Right lobe of liver (tissue), 6 donors: ENCODE measurements around the gene TMEM88. TPM values are rescaled to one million over a fixed set of nuclear protein-coding genes. Genes with fewer than 3 reads are reported as not detected.
"Not testable (repeated sequence)": the region's sequence is repeated elsewhere in the genome, so short reads cannot be mapped to it uniquely, and the experiment has no call there.

ENCODE experiments used
- ATAC-seq, 4 donors: fragments of 200-7000 bp; cut with Tn5 transposase; one replicate each; pipeline ENCODE4 v1.9.1; 2020; ENCODE audit warnings: mild to moderate bottlenecking in 4 of 4, moderate library complexity in 4 of 4
- DNase-seq, 3 donors: peaks; one replicate each; pipeline ENCODE4 v3.0.0-alpha.2; 2020
- H3K27ac ChIP-seq, 3 donors: fragments of 200-600 bp; one replicate each; pipeline ENCODE4 v1.8.0; 2022
- H3K27me3 ChIP-seq, 2 donors: fragments of 200-600 bp; one replicate each; pipeline ENCODE4 v1.8.0; 2022
- H3K36me3 ChIP-seq, 4 donors: fragments of 200-600 bp; sonication (generic) in 1 of 4; one replicate each; pipeline versions ENCODE4 v1.5.1 to v1.8.0; 2017 to 2022; ENCODE audit warnings: control low read depth in 1 of 4
- H3K4me1 ChIP-seq, 4 donors: fragments of 200-600 bp; sonication (generic) in 1 of 4; one replicate each; pipeline versions ENCODE4 v1.5.1 to v1.8.0; 2017 to 2022; ENCODE audit warnings: control low read depth in 1 of 4
- H3K4me3 ChIP-seq, 3 donors: fragments of 200-600 bp; one replicate each; pipeline ENCODE4 v1.8.0; 2022
- H3K9me3 ChIP-seq, 4 donors: fragments of 200-600 bp; sonication (generic) in 1 of 4; one replicate each; pipeline versions ENCODE4 v1.5.1 to v1.8.0; 2017 to 2022; ENCODE audit warnings: control low read depth in 1 of 4
- POLR2A ChIP-seq: fragments of 450-650 bp; IDR thresholded peaks from one replicate; pipeline ENCODE4 v1.6.1; 2017; ENCODE audit warnings: antibody characterized with exemption, mild to moderate bottlenecking
- WGBS: methylation state at CpG from one replicate; pipeline ENCODE4 v1.1.6; 2018; ENCODE audit warnings: low coverage, low lambda C conversion rate; ENCODE audit not compliant: insufficient coverage; ENCODE audit errors: missing lambda C conversion rate; 5-methylcytosine and 5-hydroxymethylcytosine counted together
- intact Hi-C, 2 donors: fragments of 100-400 bp; cut with DNase I; formaldehyde crosslinking; loops; one replicate each; pipeline versions ENCODE4 v1.11.2 to v1.14.1; 2022
- total RNA-seq, 6 experiments: library from RNA; depleted of rRNA in 2 of 6; stranded (reverse); fragments of >200 nt in 2 of 6; fragmentation: NEBNext Ultra II Directional in 3 of 6; extraction: Animal tissue kit (Norgen Biotek cat#: 25700) in 3 of 6; gene quantifications; one replicate each; pipeline versions ENCODE4 v1.1.0 to v1.2.4, GENCODE V29; 2016 to 2023
- TF ChIP-seq, protein P1 (sequence below), 4 donors: fragments of 200-600 bp in 3 of 4; fragments of 450-650 bp in 1 of 4; IDR thresholded peaks; one replicate each; pipeline versions ENCODE4 v1.5.1 to v1.8.0; 2016 to 2022; ENCODE audit warnings: antibody characterized with exemption in 4 of 4, mild to moderate bottlenecking in 2 of 4
- donor health status: DM: no; HTN: yes; CAD: no.
- donor health status: DM: no; HTN: no; CAD: no.
- donor health status: DM: no; HTN: no; CAD: no.
- donor health status: DM: no; HTN: yes; CAD: no.
- donor health status: DM: no; HTN: yes; CAD: no.

TMEM88 gene
- total RNA-seq, 6 experiments from 2014 or later, result 0.74 to 2.4 (median 1.2) TPM

DNA sequence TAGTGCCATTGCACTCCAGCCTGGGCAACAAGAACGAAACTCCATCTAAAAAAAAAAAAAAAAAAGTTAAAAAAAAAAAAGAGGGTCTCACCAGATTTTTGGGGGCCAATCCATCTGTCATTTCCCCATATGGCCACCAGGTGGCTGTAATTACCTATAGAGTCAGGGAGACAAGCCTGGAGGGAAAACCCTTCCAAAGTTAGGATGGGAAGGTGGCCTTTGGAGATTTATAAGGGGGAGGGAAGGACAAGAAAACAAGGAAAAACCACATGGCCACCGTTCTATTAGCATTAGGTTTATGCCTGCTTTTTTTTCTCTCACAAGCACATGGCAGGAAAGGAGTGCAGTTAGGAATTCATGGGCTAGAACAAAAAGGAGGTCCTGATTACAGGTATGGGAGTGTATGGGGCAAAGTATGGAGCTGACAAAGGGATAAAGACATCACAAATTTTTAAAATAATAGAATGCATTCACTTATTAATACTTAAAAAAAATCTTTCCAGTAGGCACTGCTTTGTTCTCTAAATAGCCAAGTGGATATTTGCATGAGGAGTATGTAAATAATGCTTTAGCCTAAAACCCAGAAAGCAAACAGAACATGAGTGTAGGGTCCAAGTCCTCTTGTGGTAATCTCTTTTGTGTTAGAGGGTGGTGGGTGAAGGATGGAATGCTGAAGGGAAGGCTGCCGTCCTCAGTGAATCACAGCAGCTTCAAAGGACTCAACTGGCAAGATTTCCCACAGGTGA lies 8.0 kb downstream of the TMEM88 start:
- H3K27me3 ChIP-seq, result no peaks in the 10 kb centered on the region
- 16% methylated on average over 3 of the region's 3 CpGs for WGBS
- peaks cover 0 to 15% (median 7%) of the 10 kb centered on the region in 4 donors for H3K4me1 ChIP-seq
- intact Hi-C loops, result loop anchor here in 1 of 2 donors (5.0 kb wide), 1 partner anchor 34 kb away; no protein-coding TSS in a partner anchor
- ATAC-seq (peak in 2 of 4 donors; percentile 16 to 25), DNase-seq (no peak)
- no peak overlapping the region for H3K27ac ChIP-seq
- H3K9me3 ChIP-seq, result no peaks in the 10 kb centered on the region
- H3K36me3 ChIP-seq, result no peaks in the 10 kb centered on the region
- no peak for TF ChIP-seq POLR2A
- TF ChIP-seq, protein P1, sequence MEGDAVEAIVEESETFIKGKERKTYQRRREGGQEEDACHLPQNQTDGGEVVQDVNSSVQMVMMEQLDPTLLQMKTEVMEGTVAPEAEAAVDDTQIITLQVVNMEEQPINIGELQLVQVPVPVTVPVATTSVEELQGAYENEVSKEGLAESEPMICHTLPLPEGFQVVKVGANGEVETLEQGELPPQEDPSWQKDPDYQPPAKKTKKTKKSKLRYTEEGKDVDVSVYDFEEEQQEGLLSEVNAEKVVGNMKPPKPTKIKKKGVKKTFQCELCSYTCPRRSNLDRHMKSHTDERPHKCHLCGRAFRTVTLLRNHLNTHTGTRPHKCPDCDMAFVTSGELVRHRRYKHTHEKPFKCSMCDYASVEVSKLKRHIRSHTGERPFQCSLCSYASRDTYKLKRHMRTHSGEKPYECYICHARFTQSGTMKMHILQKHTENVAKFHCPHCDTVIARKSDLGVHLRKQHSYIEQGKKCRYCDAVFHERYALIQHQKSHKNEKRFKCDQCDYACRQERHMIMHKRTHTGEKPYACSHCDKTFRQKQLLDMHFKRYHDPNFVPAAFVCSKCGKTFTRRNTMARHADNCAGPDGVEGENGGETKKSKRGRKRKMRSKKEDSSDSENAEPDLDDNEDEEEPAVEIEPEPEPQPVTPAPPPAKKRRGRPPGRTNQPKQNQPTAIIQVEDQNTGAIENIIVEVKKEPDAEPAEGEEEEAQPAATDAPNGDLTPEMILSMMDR (IDR thresholded peaks at IDR 0.05), result peak; percentile 65 to 83 (median 81)
- H3K4me3 ChIP-seq, result no peak overlapping the region

DNA sequence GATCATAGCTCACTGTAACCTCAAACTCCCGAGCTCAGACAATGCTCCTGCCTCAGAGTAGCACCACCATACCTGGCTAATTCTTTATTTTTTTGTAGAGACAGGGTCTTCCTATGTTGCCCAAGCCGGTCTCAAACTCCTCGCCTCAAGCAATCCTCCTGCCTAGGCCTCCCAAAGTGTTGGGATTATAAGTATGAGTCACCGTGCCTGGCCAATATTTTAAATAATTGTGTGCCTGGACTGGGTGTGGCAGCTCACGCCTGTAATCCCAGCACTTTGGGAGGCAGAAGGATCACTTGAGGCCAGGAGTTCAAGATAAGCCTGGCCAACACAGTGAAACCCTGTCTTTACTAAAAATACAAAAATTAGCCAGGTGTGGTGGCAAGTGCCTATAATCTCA lies 9.5 kb downstream of the TMEM88 start:
- not testable (repeated sequence) for ATAC-seq, H3K4me3 ChIP-seq, H3K4me1 ChIP-seq, H3K27me3 ChIP-seq, H3K9me3 ChIP-seq, H3K27ac ChIP-seq, H3K36me3 ChIP-seq, DNase-seq
- 88% methylated on average over 1 of the region's 5 CpGs for WGBS
- intact Hi-C loops, result loop anchor here in 1 of 2 donors (5.0 kb wide), 1 partner anchor 33 kb away; no protein-coding TSS in a partner anchor

DNA sequence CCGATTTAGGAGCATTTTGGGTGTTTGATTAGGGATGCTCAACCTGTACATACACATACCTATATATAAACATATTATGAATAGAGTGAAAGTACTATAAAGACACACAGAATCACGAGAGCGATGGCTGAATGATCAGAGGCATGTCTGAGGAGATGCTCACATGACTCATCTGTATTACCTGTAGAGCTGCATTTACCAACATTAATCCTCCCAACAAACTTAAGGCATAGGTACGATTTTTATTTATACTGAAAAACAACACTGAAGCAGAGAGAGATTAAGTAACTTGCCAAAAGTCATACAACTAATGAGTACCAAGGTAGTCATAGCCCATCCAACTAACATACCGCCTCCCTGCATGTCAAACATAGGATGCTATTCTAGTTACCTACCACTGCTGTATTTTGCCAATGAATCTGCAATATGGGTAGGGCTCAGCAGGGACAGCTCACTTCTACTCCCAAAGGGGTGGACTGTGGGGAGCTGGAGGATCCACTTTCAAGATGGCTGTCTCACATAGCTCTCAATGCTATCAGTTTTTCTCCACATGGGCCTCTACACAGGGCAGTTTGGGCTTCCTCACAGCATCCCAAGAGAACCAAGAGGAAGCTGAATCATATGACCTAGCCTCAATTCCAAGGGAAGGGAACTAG lies 10.3 kb downstream of the TMEM88 start:
- 86% methylated on average over 5 of the region's 5 CpGs for WGBS
- H3K4me1 ChIP-seq, result peaks cover 0 to 8% (median 3%) of the 10 kb centered on the region in 4 donors
- no peaks in the 10 kb centered on the region for H3K36me3 ChIP-seq
- no peak overlapping the region for H3K4me3 ChIP-seq
- TF ChIP-seq POLR2A, result no peak
- TF ChIP-seq, protein P1 (IDR thresholded peaks at IDR 0.05), result no peak
- DNase-seq, result no peak
- H3K27me3 ChIP-seq, result no peaks in the 10 kb centered on the region
- intact Hi-C loops, result loop anchor here in 1 of 2 donors (5.0 kb wide), 1 partner anchor 32 kb away; no protein-coding TSS in a partner anchor
- no peak overlapping the region for H3K27ac ChIP-seq
- ATAC-seq, result no peak
- no peaks in the 10 kb centered on the region for H3K9me3 ChIP-seq

DNA sequence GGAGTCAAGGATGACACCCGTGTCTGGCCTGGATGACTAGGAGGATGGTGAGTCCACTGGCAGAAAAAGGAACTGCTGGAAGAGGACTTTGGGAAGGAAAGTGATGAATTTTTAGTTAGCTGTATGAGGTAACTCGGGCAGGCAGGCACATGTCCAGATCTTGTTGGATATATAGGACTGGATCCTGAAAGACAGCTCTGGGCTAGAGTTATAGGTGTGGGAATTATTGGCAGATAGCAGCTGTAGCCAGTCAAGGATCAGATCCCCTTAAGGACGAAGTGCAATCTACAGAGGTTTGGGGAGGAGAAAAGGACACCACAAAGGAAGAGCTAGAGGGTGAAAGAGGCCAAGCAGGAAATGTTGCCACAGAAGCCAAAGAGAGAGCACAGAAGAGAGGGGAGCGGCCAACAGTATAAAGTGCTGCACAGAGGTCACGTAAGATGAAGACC lies 13.0 kb downstream of the TMEM88 start:
- ATAC-seq (no peak), DNase-seq (no peak)
- no peaks in the 10 kb centered on the region for H3K9me3 ChIP-seq
- no peaks in the 10 kb centered on the region for H3K36me3 ChIP-seq
- no peak overlapping the region for H3K4me3 ChIP-seq
- 56% methylated on average over 5 of the region's 5 CpGs for WGBS
- TF ChIP-seq, protein P1 (IDR thresholded peaks at IDR 0.05), result no peak
- TF ChIP-seq POLR2A, result no peak
- intact Hi-C loops, result no loop called here
- peaks cover 0 to 5% (median 2%) of the 10 kb centered on the region in 4 donors for H3K4me1 ChIP-seq
- no peak overlapping the region for H3K27ac ChIP-seq
- H3K27me3 ChIP-seq, result no peaks in the 10 kb centered on the region

DNA sequence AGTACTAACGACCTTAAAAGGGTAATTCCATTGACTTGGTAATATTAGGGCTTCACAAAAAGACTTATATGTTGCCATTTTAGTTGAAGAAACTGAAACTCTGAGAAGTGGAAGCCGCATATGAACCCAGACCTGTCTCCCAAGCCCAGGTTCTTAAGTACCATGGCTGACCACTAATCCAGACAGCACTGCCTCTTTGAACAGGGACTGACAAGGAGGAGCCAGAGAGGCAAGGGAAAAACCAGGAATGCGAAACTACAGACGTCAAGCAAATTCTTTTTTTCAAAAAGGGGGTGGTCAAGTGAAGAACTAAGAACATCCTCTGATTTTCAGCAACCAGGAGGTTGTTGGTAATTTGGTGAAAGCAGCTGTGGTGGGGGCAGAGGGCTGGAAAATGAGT lies 18.2 kb downstream of the TMEM88 start:
- WGBS, result 75% methylated on average over 4 of the region's 4 CpGs
- Histone ChIP-seq H3K9me3 (no peaks in the 10 kb centered on the region), H3K36me3 (no peaks in the 10 kb centered on the region), H3K4me3 (no peak overlapping the region), H3K4me1 (no peaks in the 10 kb centered on the region), H3K27me3 (no peaks in the 10 kb centered on the region), H3K27ac (no peak overlapping the region)
- intact Hi-C loops, result no loop called here
- DNase-seq, result no peak
- no peak for TF ChIP-seq POLR2A
- TF ChIP-seq, protein P1 (IDR thresholded peaks at IDR 0.05), result no peak
- no peak for ATAC-seq
